GM23338 (cell line): ENCODE data around the gene SPTBN2. TPM values are rescaled to one million over a fixed set of nuclear protein-coding genes. Genes with fewer than 3 reads are reported as not detected.
A peak's percentile ranks its signal among the peaks of the same experiment; 100 is the strongest.

Source experiments
- ATAC-seq: fragments of 200-7000 bp; cut with Tn5 transposase; 3 replicates; pipeline ENCODE4 v1.9.1; 2020
- DNase-seq: peaks from one replicate; pipeline ENCODE4 v3.0.0-alpha.2; 2015; ENCODE audit warnings: low spot score
- H2AFZ ChIP-seq: fragments of 200-600 bp; sonication (generic); 2 replicates; pipeline ENCODE4 v1.8.0; 2016; ENCODE audit warnings: antibody characterized with exemption, mild to moderate bottlenecking, moderate library complexity
- H3F3A ChIP-seq: fragments of 200-600 bp; sonication (generic); replicated peaks from 2 replicates; pipeline ENCODE4 v1.8.0; 2017; ENCODE audit warnings: antibody characterized with exemption, mixed run types, low read depth
- H3K27ac ChIP-seq: fragments of 200-600 bp; sonication (generic); 2 replicates; pipeline ENCODE4 v1.6.1; 2016; ENCODE audit warnings: low read depth
- H3K27me3 ChIP-seq: fragments of 200-600 bp; sonication (generic); 2 replicates; pipeline ENCODE4 v1.8.0; 2016; ENCODE audit warnings: mild to moderate bottlenecking, mixed run types, moderate library complexity; ENCODE audit not compliant: insufficient read depth
- H3K36me3 ChIP-seq: fragments of 200-600 bp; sonication (generic); 2 replicates; pipeline ENCODE4 v1.8.0; 2016; ENCODE audit warnings: mild to moderate bottlenecking; ENCODE audit not compliant: insufficient read depth
- H3K4me1 ChIP-seq: fragments of 200-600 bp; sonication (generic); 2 replicates; pipeline ENCODE4 v1.8.0; 2016; ENCODE audit warnings: mild to moderate bottlenecking, moderate library complexity; ENCODE audit not compliant: insufficient read depth
- H3K4me2 ChIP-seq: fragments of 200-600 bp; sonication (generic); 2 replicates; pipeline ENCODE4 v1.7.1; 2017; ENCODE audit warnings: mixed run types
- H3K4me3 ChIP-seq: fragments of 200-600 bp; sonication (generic); 2 replicates; pipeline ENCODE4 v1.6.1; 2016; ENCODE audit warnings: mixed run types
- H3K79me2 ChIP-seq: fragments of 200-600 bp; sonication (generic); replicated peaks from 2 replicates; pipeline ENCODE4 v1.8.0; 2017; ENCODE audit warnings: mild to moderate bottlenecking; ENCODE audit not compliant: insufficient read depth
- H3K9me2 ChIP-seq: fragments of 200-600 bp; sonication (generic); 2 replicates; pipeline ENCODE4 v1.8.0; 2017; ENCODE audit not compliant: insufficient read depth
- H4K20me1 ChIP-seq: fragments of 200-600 bp; sonication (generic); replicated peaks from 2 replicates; pipeline ENCODE4 v1.8.0; 2017; ENCODE audit warnings: mild to moderate bottlenecking; ENCODE audit not compliant: insufficient read depth
- H3K27ac Mint-ChIP-seq: 2 replicates; pipeline ENCODE4 v1.8.0; 2020; ENCODE audit warnings: inconsistent platforms, mild to moderate bottlenecking, moderate library complexity, mixed read lengths
- H3K27me3 Mint-ChIP-seq: 3 replicates; pipeline ENCODE4 v1.8.0; 2022; ENCODE audit warnings: low read depth, mild to moderate bottlenecking, moderate library complexity, mixed read lengths, inconsistent platforms; ENCODE audit not compliant: insufficient read depth, poor library complexity
- H3K36me3 Mint-ChIP-seq: 3 replicates; pipeline ENCODE4 v1.8.0; 2021; ENCODE audit warnings: low read depth, mild to moderate bottlenecking, inconsistent platforms, moderate library complexity, mixed read lengths
- H3K4me1 Mint-ChIP-seq: 3 replicates; pipeline ENCODE4 v1.8.0; 2020; ENCODE audit warnings: mild to moderate bottlenecking, inconsistent platforms, mixed read lengths
- H3K4me3 Mint-ChIP-seq: 3 replicates; pipeline ENCODE4 v1.8.0; 2021; ENCODE audit warnings: moderate library complexity, mild to moderate bottlenecking, inconsistent platforms, mixed read lengths
- H3K9me3 Mint-ChIP-seq: 3 replicates; pipeline ENCODE4 v1.8.0; 2020; ENCODE audit warnings: moderate library complexity, mild to moderate bottlenecking, inconsistent platforms, mixed read lengths
- CREB1 ChIP-seq: fragments of 250-450 bp; sonication (Bioruptor Pico); IDR thresholded peaks from 2 replicates; pipeline ENCODE4 v1.5.0; 2020; ENCODE audit warnings: low read depth, mild to moderate bottlenecking, moderate library complexity
- CTCF ChIP-seq, 2 experiments: fragments of 200-600 bp in 1 of 2; sonication (generic) in 1 of 2; conservative IDR thresholded peaks; 2 replicates each; pipeline versions ENCODE4 v1.5.1 to v1.6.1; 2016 to 2017; ENCODE audit warnings: antibody characterized with exemption in 2 of 2, low read depth in 2 of 2, mild to moderate bottlenecking in 2 of 2, moderate library complexity in 1 of 2
- ETS1 ChIP-seq: IDR thresholded peaks from 2 replicates; pipeline ENCODE4 v1.6.1; 2016; ENCODE audit warnings: antibody characterized with exemption
- EZH2 ChIP-seq: fragments of 200-600 bp; sonication (generic); IDR thresholded peaks from one replicate; pipeline ENCODE4 v1.8.0; 2017; ENCODE audit warnings: antibody characterized with exemption, mild to moderate bottlenecking, low read depth; ENCODE audit not compliant: unreplicated experiment
- EZH2phosphoT487 ChIP-seq: fragments of 200-600 bp; sonication (generic); IDR thresholded peaks from one replicate; pipeline ENCODE4 v1.8.1; 2018; ENCODE audit warnings: antibody characterized with exemption; ENCODE audit not compliant: unreplicated experiment
- JUNB ChIP-seq: IDR thresholded peaks from one replicate; pipeline ENCODE4 v1.6.1; 2016; ENCODE audit warnings: antibody characterized with exemption; ENCODE audit not compliant: unreplicated experiment
- NANOG ChIP-seq: IDR thresholded peaks from 2 replicates; pipeline ENCODE4 v1.6.1; 2016; ENCODE audit warnings: antibody characterized with exemption, borderline replicate concordance
- POLR2AphosphoS5 ChIP-seq: IDR thresholded peaks from 2 replicates; pipeline ENCODE4 v1.6.1; 2016; ENCODE audit warnings: antibody characterized with exemption, low read depth
- REST ChIP-seq: IDR thresholded peaks from one replicate; pipeline ENCODE4 v1.6.1; 2018; ENCODE audit warnings: antibody characterized with exemption; ENCODE audit not compliant: unreplicated experiment
- STAT1 ChIP-seq: IDR thresholded peaks from one replicate; pipeline ENCODE4 v1.6.1; 2016; ENCODE audit warnings: antibody characterized with exemption; ENCODE audit not compliant: unreplicated experiment
- ZNF114 ChIP-seq: fragments of 250-450 bp; sonication (Bioruptor Pico); IDR thresholded peaks from 2 replicates; pipeline ENCODE4 v1.5.0; 2020; ENCODE audit warnings: mild to moderate bottlenecking, moderate library complexity
- ZNF331 ChIP-seq: fragments of 250-450 bp; sonication (Bioruptor Pico); IDR thresholded peaks from 2 replicates; pipeline ENCODE4 v1.5.0; 2020; ENCODE audit warnings: low read depth, mild to moderate bottlenecking, moderate library complexity
- ZNF462 ChIP-seq: fragments of 250-450 bp; sonication (Bioruptor Pico); IDR thresholded peaks from 2 replicates; pipeline ENCODE4 v1.5.0; 2020; ENCODE audit warnings: mild to moderate bottlenecking, moderate library complexity
- polyA plus RNA-seq: library from polyadenylated mRNA; unstranded; fragments of >200 nt; fragmentation: Nextera tagmentation; extraction: Ambion mirVana; gene quantifications from 2 replicates; pipeline ENCODE4 v1.2.1, GENCODE V29; 2016
- total RNA-seq: library from RNA; depleted of rRNA; stranded (reverse); fragments of >200 nt; shearing (Covaris generic); gene quantifications from 2 replicates; pipeline ENCODE4 v1.2.3, GENCODE V29; 2014

SPTBN2 gene
- total and polyA plus RNA-seq, 2 experiments from 2014 or later, result 7.7 to 49.1 TPM

GRCh38 chr11:66641834-66642233, 87.2 kb downstream of the SPTBN2 start:
- Mint-ChIP-seq H3K27me3 (peaks cover 24% of the 10 kb centered on the region), H3K27ac (no peak overlapping the region), H3K4me3 (peak overlapping the region; percentile 97), H3K9me3 (peaks cover 4% of the 10 kb centered on the region; the same call in 1 of the 3 replicates), H3K4me1 (peaks cover 64% of the 10 kb centered on the region), H3K36me3 (peaks cover 83% of the 10 kb centered on the region)
- Histone ChIP-seq H3K9me2 (no peaks in the 10 kb centered on the region), H3K4me3 (peak overlapping the region; percentile 94), H3K4me1 (peaks cover 36% of the 10 kb centered on the region), H4K20me1 (peaks cover 75% of the 10 kb centered on the region), H3K4me2 (peak overlapping the region; percentile 99), H3K27ac (0 out of 2 replicates have a peak overlapping the region, but pooled peaks have one; percentile 8), H3K27me3 (no peaks in the 10 kb centered on the region), H3F3A (peaks cover 28% of the 10 kb centered on the region), H3K79me2 (peaks cover 90% of the 10 kb centered on the region), H2AFZ (no peak overlapping the region), H3K36me3 (peaks cover 69% of the 10 kb centered on the region)
- no peak for ATAC-seq
- DNase-seq, result no peak
- TF ChIP-seq ZNF331 (no peak), NANOG (no peak), EZH2phosphoT487 (no peak), EZH2 (no peak), CREB1 (CRISPR knock-in tag) (no peak), ETS1 (no peak), CTCF (conservative IDR thresholded peaks at IDR 0.05; ENCODE audit: low read depth in 2 of 2) (no peak), REST (no peak), ZNF114 (no peak), JUNB (no peak), POLR2AphosphoS5 (no peak), ZNF462 (CRISPR knock-in tag) (no peak), STAT1 (no peak)
